Putamen (tissue), 1 donor: ENCODE results near the gene CSAG1.
"Not testable (repeated sequence)": the region's sequence is repeated elsewhere in the genome, so short reads cannot be mapped to it uniquely, and the experiment has no call there.

Experiments used
- DNase-seq: peaks from one replicate; pipeline ENCODE4 v3.0.0-alpha.2; 2016; ENCODE audit warnings: low spot score

Gene CSAG1

GRCh38 chrX:152733261-152733975, at the start of gene CSAG1, which contains the start of gene MAGEA12:
TSS of gene CSAG1 (minus strand) at chrX:152733721. CDS start at chrX:152732460, 1,261 bp downstream.
TSS of gene MAGEA12 (plus strand) at chrX:152733757. CDS start at chrX:152736162, 2,405 bp downstream.
- DNase-seq, result no peak

GRCh38 chrX:152769549-152770289, 36.2 kb upstream of the CSAG1 start, which contains the start of gene MAGEA6:
TSS of gene MAGEA6 (minus strand) at chrX:152769689. CDS start at chrX:152767650, 2,039 bp downstream.
- DNase-seq, result not testable (repeated sequence)

GRCh38 chrX:152766562-152766961, 33.0 kb upstream of the CSAG1 start:
- DNase-seq, result not testable (repeated sequence)

GRCh38 chrX:152761582-152761981, 28.1 kb upstream of the CSAG1 start:
- not testable (repeated sequence) for DNase-seq

- not testable (repeated sequence) for DNase-seq
Measured at GRCh38 chrX:152759544-152759943, 26.0 kb upstream of the CSAG1 start.

- not testable (repeated sequence) for DNase-seq
Measured at GRCh38 chrX:152758918-152759317, 25.4 kb upstream of the CSAG1 start, which contains the start of gene CSAG3. TSS of gene CSAG3 (plus strand) at chrX:152759218.

- not testable (repeated sequence) for DNase-seq
Measured at GRCh38 chrX:152754871-152755270, 21.4 kb upstream of the CSAG1 start.

GRCh38 chrX:152753686-152754650, 20.4 kb upstream of the CSAG1 start, which contains the start of gene MAGEA2:
TSS of gene MAGEA2 (minus strand) at chrX:152753842. CDS start at chrX:152751363, 2,479 bp downstream.
- not testable (repeated sequence) for DNase-seq

- no peak for DNase-seq
Measured at GRCh38 chrX:152738560-152738959, 5.0 kb upstream of the CSAG1 start.

- not testable (repeated sequence) for DNase-seq
Measured at GRCh38 chrX:152736528-152736927, 3.0 kb upstream of the CSAG1 start.

GRCh38 chrX:152735860-152736511, 2.5 kb upstream of the CSAG1 start:
- no peak for DNase-seq

- DNase-seq, result no peak
Measured at GRCh38 chrX:152735101-152735500, 1.6 kb upstream of the CSAG1 start.

GRCh38 chrX:152734143-152734858, 780 bp upstream of the CSAG1 start:
- DNase-seq, result not testable (repeated sequence)

GRCh38 chrX:152725409-152725808, 8.1 kb downstream of the CSAG1 start:
- DNase-seq, result no peak

GRCh38 chrX:152713815-152714787, 19.4 kb downstream of the CSAG1 start, which contains the start of gene MAGEA2B:
TSS of gene MAGEA2B (plus strand) at chrX:152714628. CDS start at chrX:152717107, 2,479 bp downstream.
- not testable (repeated sequence) for DNase-seq

GRCh38 chrX:152713195-152713594, 20.3 kb downstream of the CSAG1 start:
- DNase-seq, result not testable (repeated sequence)

- DNase-seq, result not testable (repeated sequence)
Measured at GRCh38 chrX:152709173-152709572, 24.3 kb downstream of the CSAG1 start, which contains the start of gene CSAG2. TSS of gene CSAG2 (minus strand) at chrX:152709273. CDS start at chrX:152709112, 161 bp downstream.

GRCh38 chrX:152706500-152706899, 27.0 kb downstream of the CSAG1 start:
- not testable (repeated sequence) for DNase-seq

- not testable (repeated sequence) for DNase-seq
Measured at GRCh38 chrX:152700390-152700789, 33.1 kb downstream of the CSAG1 start.
